ENCODE data around the gene DNER. TPM values are rescaled to one million over a fixed set of nuclear protein-coding genes. Genes with fewer than 3 reads are reported as not detected.

Gene DNER
- total and polyA plus RNA-seq, 2 experiments from 2014 or later, result not detected

DNA sequence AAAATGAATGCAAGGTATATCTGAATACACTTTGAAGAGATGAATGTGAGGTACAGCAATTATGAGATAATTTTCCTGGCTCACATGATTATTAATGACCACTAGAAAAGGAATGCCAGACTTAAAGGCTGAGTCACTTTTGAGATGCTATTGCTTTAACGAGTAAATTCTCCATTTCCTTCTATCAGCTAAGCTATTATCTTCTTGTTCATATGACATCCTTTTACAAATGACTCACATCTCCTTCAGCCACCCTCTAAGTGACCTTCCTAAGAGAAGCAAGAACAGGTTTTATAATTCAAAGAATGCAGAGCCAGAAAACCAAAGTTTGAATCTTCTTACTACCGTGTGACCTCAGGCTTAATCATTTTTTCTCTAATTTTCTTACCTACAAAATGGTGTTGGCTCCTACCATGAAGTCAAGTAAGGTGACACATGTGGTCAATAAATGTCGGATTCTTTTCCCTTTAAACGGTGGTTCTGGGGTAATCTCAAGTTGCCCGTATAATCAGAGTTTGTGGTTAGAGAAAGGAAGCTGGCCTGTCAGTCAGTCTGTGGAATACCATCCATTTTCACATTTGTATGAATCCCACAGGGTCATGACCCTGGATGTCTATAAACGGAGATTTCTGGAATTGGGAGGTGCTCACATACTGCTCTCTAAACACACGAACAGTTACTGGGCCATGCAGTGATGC, 259.3 kb downstream of the DNER start:
- TF ChIP-seq, protein P1, sequence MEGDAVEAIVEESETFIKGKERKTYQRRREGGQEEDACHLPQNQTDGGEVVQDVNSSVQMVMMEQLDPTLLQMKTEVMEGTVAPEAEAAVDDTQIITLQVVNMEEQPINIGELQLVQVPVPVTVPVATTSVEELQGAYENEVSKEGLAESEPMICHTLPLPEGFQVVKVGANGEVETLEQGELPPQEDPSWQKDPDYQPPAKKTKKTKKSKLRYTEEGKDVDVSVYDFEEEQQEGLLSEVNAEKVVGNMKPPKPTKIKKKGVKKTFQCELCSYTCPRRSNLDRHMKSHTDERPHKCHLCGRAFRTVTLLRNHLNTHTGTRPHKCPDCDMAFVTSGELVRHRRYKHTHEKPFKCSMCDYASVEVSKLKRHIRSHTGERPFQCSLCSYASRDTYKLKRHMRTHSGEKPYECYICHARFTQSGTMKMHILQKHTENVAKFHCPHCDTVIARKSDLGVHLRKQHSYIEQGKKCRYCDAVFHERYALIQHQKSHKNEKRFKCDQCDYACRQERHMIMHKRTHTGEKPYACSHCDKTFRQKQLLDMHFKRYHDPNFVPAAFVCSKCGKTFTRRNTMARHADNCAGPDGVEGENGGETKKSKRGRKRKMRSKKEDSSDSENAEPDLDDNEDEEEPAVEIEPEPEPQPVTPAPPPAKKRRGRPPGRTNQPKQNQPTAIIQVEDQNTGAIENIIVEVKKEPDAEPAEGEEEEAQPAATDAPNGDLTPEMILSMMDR (IDR thresholded peaks at IDR 0.05; ENCODE audit: low read depth, low read length), result no peak
- no peaks in the 10 kb centered on the region for H3K36me3 ChIP-seq
- DNase-seq (ENCODE audit: low read depth in 1 of 2, low spot score in 1 of 2), result peak in 1 of 2 donors; percentile 80
- H3K9me3 ChIP-seq (ENCODE audit: low read depth), result no peaks in the 10 kb centered on the region
- no peak overlapping the region for H3K27ac ChIP-seq
- no peaks in the 10 kb centered on the region for H3K27me3 ChIP-seq
- H3K4me3 ChIP-seq, result no peak overlapping the region
- no peaks in the 10 kb centered on the region for H3K4me1 ChIP-seq (ENCODE audit: low read depth)

GRCh38 chr2:229453230-229453629, 261.1 kb downstream of the DNER start:
- H3K4me1 ChIP-seq (ENCODE audit: low read depth), result no peaks in the 10 kb centered on the region
- H3K27ac ChIP-seq, result no peak overlapping the region

GRCh38 chr2:229451852-229452251, 262.5 kb downstream of the DNER start:
- H3K4me3 ChIP-seq, result no peak overlapping the region
- no peak for DNase-seq (ENCODE audit: low read depth in 1 of 2, low spot score in 1 of 2)
- TF ChIP-seq, protein P1 (IDR thresholded peaks at IDR 0.05; ENCODE audit: low read depth, low read length), result no peak
- H3K4me1 ChIP-seq (ENCODE audit: low read depth), result no peaks in the 10 kb centered on the region
- H3K27ac ChIP-seq, result no peak overlapping the region
- H3K27me3 ChIP-seq, result no peaks in the 10 kb centered on the region
- H3K9me3 ChIP-seq (ENCODE audit: low read depth), result no peaks in the 10 kb centered on the region
- H3K36me3 ChIP-seq, result no peaks in the 10 kb centered on the region

More at GRCh38 chr2:229453230-229453629, 261.1 kb downstream of the DNER start:
- TF ChIP-seq, protein P1 (IDR thresholded peaks at IDR 0.05; ENCODE audit: low read depth, low read length), result no peak
- DNase-seq (ENCODE audit: low read depth in 1 of 2, low spot score in 1 of 2), result no peak
- Histone ChIP-seq H3K4me3 (no peak overlapping the region), H3K27me3 (no peaks in the 10 kb centered on the region), H3K36me3 (no peaks in the 10 kb centered on the region), H3K9me3 (ENCODE audit: low read depth) (no peaks in the 10 kb centered on the region)

DNA sequence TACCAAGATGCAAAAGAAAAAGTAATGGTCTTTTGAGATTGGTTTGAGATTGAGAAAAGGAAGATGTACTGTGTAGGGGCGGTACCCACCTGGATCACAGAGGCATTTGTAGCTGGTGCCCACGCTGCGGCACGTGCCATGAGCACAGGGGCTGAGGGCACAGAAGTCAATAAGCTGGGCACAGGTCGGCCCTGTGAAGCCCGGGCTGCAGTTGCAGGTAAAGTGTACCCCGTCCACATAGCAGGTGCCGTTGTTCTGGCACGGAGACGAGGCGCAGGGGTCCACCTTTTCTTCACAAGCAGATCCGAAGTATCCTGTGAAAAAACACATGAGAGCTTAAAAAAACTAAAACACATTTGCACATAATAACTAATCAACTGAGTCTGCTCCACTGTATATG, 267.1 kb downstream of the DNER start:
- H3K4me3 ChIP-seq, result no peak overlapping the region
- H3K4me1 ChIP-seq (ENCODE audit: low read depth), result peaks cover 12% of the 10 kb centered on the region
- TF ChIP-seq, protein P1 (IDR thresholded peaks at IDR 0.05; ENCODE audit: low read depth, low read length), result no peak
- no peaks in the 10 kb centered on the region for H3K27me3 ChIP-seq
- no peak for DNase-seq (ENCODE audit: low read depth in 1 of 2, low spot score in 1 of 2)
- H3K27ac ChIP-seq, result no peak overlapping the region
- no peaks in the 10 kb centered on the region for H3K9me3 ChIP-seq (ENCODE audit: low read depth)
- H3K36me3 ChIP-seq, result no peaks in the 10 kb centered on the region

DNA sequence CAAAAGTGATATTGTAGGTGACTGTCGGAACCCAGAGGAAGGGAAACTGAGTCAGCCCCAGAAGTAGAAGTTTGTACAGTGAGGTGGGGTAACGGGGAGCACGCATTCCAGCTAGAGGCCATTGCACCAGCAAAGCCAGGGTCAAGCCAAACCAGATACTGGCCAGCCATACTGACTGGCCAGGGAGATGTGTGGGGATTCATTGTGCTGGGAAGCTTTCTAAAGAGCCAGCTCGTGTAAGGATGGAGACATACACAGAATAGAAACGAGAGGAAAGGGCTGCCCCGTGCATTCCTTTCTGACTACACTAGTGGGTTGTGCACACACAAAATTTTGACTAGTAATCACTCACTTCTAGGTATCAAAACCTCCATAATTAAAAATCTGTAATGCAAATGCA, 268.0 kb downstream of the DNER start:
- H3K9me3 ChIP-seq (ENCODE audit: low read depth), result no peaks in the 10 kb centered on the region
- H3K4me1 ChIP-seq (ENCODE audit: low read depth), result peaks cover 12% of the 10 kb centered on the region
- H3K4me3 ChIP-seq, result no peak overlapping the region
- no peaks in the 10 kb centered on the region for H3K36me3 ChIP-seq
- TF ChIP-seq, protein P1 (IDR thresholded peaks at IDR 0.05; ENCODE audit: low read depth, low read length), result no peak
- peak overlapping the region; percentile 68 for H3K27ac ChIP-seq
- DNase-seq (ENCODE audit: low read depth in 1 of 2, low spot score in 1 of 2), result no peak
- no peaks in the 10 kb centered on the region for H3K27me3 ChIP-seq

All from cardiac muscle cell (in vitro differentiated cells and primary cell).